ENCODE data around the gene ANGEL1. TPM values are rescaled to one million over a fixed set of nuclear protein-coding genes. Genes with fewer than 3 reads are reported as not detected.

ANGEL1 gene
- total RNA-seq, 1 experiment from 2014 or later: 19.9 TPM

DNA sequence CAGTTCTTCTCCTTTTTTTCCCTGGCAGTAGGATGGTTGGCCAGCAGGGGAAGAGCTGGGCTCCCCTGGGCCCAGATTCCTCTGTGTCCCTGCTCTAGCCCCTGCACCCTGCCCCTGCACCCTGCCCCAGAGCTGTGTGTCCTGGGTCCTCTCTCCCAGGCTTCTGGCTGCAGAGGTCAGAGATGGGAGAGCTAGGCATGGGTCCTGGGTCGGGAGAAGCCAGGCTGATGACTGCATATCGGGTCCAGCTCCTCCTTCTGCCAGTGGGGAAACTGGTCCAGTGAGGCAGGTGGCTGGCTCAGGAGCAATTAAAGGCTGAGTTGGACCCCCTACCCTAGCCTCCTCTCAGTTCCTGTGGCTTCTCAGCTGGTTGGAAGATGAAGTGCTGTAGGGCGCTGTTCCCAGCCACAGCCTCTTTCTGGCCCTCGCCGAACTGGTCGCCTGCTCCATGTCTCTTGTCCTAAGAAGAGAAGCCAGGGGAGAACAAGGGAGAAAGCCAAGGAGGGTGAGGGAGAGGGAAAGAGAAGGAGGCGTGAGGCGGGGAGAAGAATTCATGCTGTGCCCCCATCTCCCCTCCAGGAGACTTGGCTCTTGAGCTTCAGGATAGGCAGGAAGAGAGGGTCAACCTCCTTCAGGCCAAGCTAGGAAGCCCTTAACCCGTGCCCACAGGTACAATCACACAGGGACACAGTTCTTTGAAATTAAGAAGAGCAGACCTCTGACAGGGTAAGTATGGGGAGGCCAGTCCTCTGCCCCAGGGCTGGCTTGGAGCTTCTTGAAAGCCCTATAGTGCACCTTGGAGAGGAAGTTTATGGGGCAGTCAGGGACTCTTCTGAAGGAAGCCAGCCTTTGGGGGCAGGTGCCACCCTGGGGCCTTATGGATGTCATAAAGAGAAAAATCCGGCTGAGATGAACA is 41.9 kb downstream of the ANGEL1 start:
- no peak overlapping the region for H3K4me3 ChIP-seq (ENCODE audit: low read depth, low read length, poor library complexity, severe bottlenecking)
- H3K27me3 ChIP-seq (replicated peaks; ENCODE audit: insufficient read depth, low read depth, low read length, poor library complexity): no peaks in the 10 kb centered on the region
- DNase-seq (ENCODE audit: low spot score): no peak
- no peaks in the 10 kb centered on the region for H3K4me1 ChIP-seq (ENCODE audit: insufficient read depth, low read length, poor library complexity, severe bottlenecking)
- no peaks in the 10 kb centered on the region for H3K36me3 ChIP-seq (ENCODE audit: insufficient read depth, low read length, poor library complexity, severe bottlenecking)
- intact Hi-C loops (cut with micrococcal nuclease; ENCODE audit: unreplicated experiment): no loop called here
- no peak overlapping the region for H3K27ac ChIP-seq (ENCODE audit: low read depth, low read length, poor library complexity, severe bottlenecking)
- no TSS peak for BruUV-seq (replicated peaks)
- TF ChIP-seq, protein P1, sequence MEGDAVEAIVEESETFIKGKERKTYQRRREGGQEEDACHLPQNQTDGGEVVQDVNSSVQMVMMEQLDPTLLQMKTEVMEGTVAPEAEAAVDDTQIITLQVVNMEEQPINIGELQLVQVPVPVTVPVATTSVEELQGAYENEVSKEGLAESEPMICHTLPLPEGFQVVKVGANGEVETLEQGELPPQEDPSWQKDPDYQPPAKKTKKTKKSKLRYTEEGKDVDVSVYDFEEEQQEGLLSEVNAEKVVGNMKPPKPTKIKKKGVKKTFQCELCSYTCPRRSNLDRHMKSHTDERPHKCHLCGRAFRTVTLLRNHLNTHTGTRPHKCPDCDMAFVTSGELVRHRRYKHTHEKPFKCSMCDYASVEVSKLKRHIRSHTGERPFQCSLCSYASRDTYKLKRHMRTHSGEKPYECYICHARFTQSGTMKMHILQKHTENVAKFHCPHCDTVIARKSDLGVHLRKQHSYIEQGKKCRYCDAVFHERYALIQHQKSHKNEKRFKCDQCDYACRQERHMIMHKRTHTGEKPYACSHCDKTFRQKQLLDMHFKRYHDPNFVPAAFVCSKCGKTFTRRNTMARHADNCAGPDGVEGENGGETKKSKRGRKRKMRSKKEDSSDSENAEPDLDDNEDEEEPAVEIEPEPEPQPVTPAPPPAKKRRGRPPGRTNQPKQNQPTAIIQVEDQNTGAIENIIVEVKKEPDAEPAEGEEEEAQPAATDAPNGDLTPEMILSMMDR (conservative IDR thresholded peaks at IDR 0.05; ENCODE audit: low read depth, low read length): no peak
- no peak for TF ChIP-seq EZH2 (IDR thresholded peaks at IDR 0.05; ENCODE audit: borderline replicate concordance, low read depth, low read length, poor library complexity, severe bottlenecking)
- ChIA-PET POLR2A (ENCODE audit: low non-redundant PET) (no interaction called here), CTCF (no interaction called here)
- H3K9me3 ChIP-seq (ENCODE audit: low read depth, low read length, poor library complexity, severe bottlenecking): no peaks in the 10 kb centered on the region

DNA sequence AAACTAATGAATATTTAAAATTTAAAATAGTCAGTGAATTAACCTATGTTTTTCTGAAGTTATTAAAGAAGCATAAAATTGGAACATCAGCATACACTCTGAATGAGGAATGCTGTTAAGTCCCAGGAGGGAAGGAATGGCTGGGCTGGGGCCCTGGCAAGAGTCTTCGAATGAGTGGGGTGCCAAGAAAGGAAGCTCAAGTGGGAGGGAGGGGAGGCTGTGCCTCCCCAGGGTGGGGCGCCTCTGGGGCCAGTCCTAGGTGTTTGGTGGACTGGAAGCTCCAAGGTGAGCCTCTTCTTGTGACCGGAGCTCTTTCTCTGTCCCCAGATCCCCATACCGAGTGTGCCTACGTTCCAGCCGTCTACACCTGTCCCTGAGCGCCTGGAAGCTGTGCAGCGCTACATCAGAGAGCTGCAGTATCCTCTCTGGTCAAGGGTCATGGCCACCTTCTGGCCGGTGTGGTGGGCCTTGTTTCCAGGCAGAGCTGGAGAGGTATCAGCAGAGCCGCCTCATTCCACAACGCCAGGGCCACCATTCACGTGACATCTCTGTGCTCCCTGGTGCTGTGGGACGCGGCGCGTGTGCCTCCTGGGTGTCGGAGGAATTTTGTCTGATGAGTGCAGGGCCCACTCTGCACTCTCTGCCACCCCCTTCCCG is 42.9 kb downstream of the ANGEL1 start:
- H3K27ac ChIP-seq (ENCODE audit: low read depth, low read length, poor library complexity, severe bottlenecking): no peak overlapping the region
- no peak for TF ChIP-seq EZH2 (IDR thresholded peaks at IDR 0.05; ENCODE audit: borderline replicate concordance, low read depth, low read length, poor library complexity, severe bottlenecking)
- TF ChIP-seq, protein P1 (conservative IDR thresholded peaks at IDR 0.05; ENCODE audit: low read depth, low read length): no peak
- no peaks in the 10 kb centered on the region for H3K4me1 ChIP-seq (ENCODE audit: insufficient read depth, low read length, poor library complexity, severe bottlenecking)
- H3K9me3 ChIP-seq (ENCODE audit: low read depth, low read length, poor library complexity, severe bottlenecking): no peaks in the 10 kb centered on the region
- no peak for DNase-seq (ENCODE audit: low spot score)
- ChIA-PET CTCF (interaction anchor here (0.6 kb wide), 1 partner anchor 93 kb away, joined by 4 read pairs; no protein-coding TSS in a partner anchor), POLR2A (ENCODE audit: low non-redundant PET) (interaction anchor here (0.5 kb wide), 1 partner anchor 302 kb away, joined by 3 read pairs; no protein-coding TSS in a partner anchor)
- no peaks in the 10 kb centered on the region for H3K36me3 ChIP-seq (ENCODE audit: insufficient read depth, low read length, poor library complexity, severe bottlenecking)
- no TSS peak for BruUV-seq (replicated peaks)
- intact Hi-C loops (cut with micrococcal nuclease; ENCODE audit: unreplicated experiment): no loop called here
- H3K4me3 ChIP-seq (ENCODE audit: low read depth, low read length, poor library complexity, severe bottlenecking): no peak overlapping the region
- H3K27me3 ChIP-seq (replicated peaks; ENCODE audit: insufficient read depth, low read depth, low read length, poor library complexity): no peaks in the 10 kb centered on the region

DNA sequence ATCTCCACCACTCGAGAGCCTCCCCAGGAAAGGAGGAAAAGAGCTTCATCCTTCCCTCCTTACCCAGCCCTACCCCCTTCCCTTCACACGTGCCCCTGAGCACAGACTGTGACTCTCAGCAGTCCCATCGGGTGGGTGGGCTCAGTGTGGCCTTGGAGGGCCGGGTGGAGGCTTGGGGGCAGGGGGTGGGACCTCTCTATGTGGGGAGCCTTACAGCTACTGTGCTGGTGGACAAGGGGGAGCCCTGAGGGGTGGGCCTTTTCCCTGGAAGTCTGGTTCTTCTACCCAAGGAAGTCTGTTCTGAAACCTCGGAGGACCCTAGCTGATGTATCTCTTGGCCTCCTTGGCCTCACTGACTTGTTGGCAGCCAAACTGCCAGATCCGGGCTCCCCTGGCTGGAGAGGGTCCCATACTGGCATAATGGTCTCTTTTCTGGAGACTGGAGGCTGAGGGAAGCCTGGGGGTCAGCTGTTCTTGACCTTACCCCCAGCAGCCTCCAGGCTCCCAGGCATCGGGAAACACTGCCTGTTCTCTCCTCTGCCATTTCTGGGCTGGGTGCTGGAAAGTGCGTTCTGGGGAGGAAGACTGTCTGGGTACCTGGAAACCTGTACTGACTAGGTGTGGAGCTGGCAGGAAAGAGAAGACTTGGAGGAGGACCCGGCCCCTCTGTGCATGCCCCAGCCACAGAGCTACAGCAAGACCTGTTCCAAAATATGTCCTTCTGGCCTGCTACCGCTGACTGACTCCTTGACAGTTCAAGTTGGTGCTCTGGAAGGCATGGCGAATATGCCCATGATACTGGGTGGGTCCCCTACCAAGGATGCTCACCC is 43.8 kb downstream of the ANGEL1 start:
- ChIA-PET CTCF (no interaction called here), POLR2A (ENCODE audit: low non-redundant PET) (no interaction called here)
- TF ChIP-seq EZH2 (IDR thresholded peaks at IDR 0.05; ENCODE audit: borderline replicate concordance, low read depth, low read length, poor library complexity, severe bottlenecking): no peak
- TF ChIP-seq, protein P1 (conservative IDR thresholded peaks at IDR 0.05; ENCODE audit: low read depth, low read length): no peak
- intact Hi-C loops (cut with micrococcal nuclease; ENCODE audit: unreplicated experiment): no loop called here
- Histone ChIP-seq H3K9me3 (ENCODE audit: low read depth, low read length, poor library complexity, severe bottlenecking) (no peaks in the 10 kb centered on the region), H3K27me3 (replicated peaks; ENCODE audit: insufficient read depth, low read depth, low read length, poor library complexity) (no peaks in the 10 kb centered on the region), H3K27ac (ENCODE audit: low read depth, low read length, poor library complexity, severe bottlenecking) (no peak overlapping the region), H3K4me3 (ENCODE audit: low read depth, low read length, poor library complexity, severe bottlenecking) (no peak overlapping the region), H3K4me1 (ENCODE audit: insufficient read depth, low read length, poor library complexity, severe bottlenecking) (no peaks in the 10 kb centered on the region), H3K36me3 (ENCODE audit: insufficient read depth, low read length, poor library complexity, severe bottlenecking) (no peaks in the 10 kb centered on the region)
- DNase-seq (ENCODE audit: low spot score): no peak
- BruUV-seq (replicated peaks): no TSS peak
